Calu3 (cell line): ENCODE data around the gene ALG2. TPM values are rescaled to one million over a fixed set of nuclear protein-coding genes. Genes with fewer than 3 reads are reported as not detected.

Experiments
- BruUV-seq: library from RNA; stranded (reverse); fragments of 400-500 nt; replicated peaks from 2 replicates; lab custom pipeline; 2021; lab: Mats Ljungman, UMichigan
- CTCF ChIA-PET: fragments of 300-600 bp; sonication (Branson Sonifier 250); formaldehyde crosslinking; loops from one replicate; lab custom pipeline; 2022; ENCODE audit warnings: antibody characterized with exemption; lab: Charles Lee
- DNase-seq: peaks from one replicate; pipeline ENCODE4 v3.0.0; 2022
- H3K27ac Mint-ChIP-seq: one replicate; pipeline ENCODE4 v1.8.0; 2022; ENCODE audit warnings: mixed read lengths; ENCODE audit not compliant: unreplicated experiment
- H3K27me3 Mint-ChIP-seq: one replicate; pipeline ENCODE4 v1.8.0; 2022; ENCODE audit warnings: mixed read lengths; ENCODE audit not compliant: unreplicated experiment
- H3K36me3 Mint-ChIP-seq: one replicate; pipeline ENCODE4 v1.8.0; 2022; ENCODE audit warnings: mild to moderate bottlenecking, moderate library complexity, mixed read lengths; ENCODE audit not compliant: insufficient read depth, unreplicated experiment
- H3K4me1 Mint-ChIP-seq: one replicate; pipeline ENCODE4 v1.8.0; 2022; ENCODE audit warnings: mild to moderate bottlenecking, low read depth, mixed read lengths; ENCODE audit not compliant: unreplicated experiment
- H3K4me3 Mint-ChIP-seq: one replicate; pipeline ENCODE4 v1.8.0; 2022; ENCODE audit warnings: mild to moderate bottlenecking, low read depth, moderate library complexity, mixed read lengths; ENCODE audit not compliant: unreplicated experiment
- H3K9me3 Mint-ChIP-seq: one replicate; pipeline ENCODE4 v1.8.0; 2022; ENCODE audit warnings: low read depth, mixed read lengths; ENCODE audit not compliant: unreplicated experiment
- intact Hi-C: fragments of 100-400 bp; cut with micrococcal nuclease; formaldehyde crosslinking; loops from one replicate; pipeline ENCODE4 v1.10.0; 2022; ENCODE audit not compliant: unreplicated experiment
- total RNA-seq: library from RNA; stranded (reverse); gene quantifications from 2 replicates; pipeline ENCODE4 v1.2.3, GENCODE V29; 2022
- TF ChIP-seq, protein P1 (sequence below): fragments of 200-600 bp; IDR thresholded peaks from one replicate; pipeline ENCODE4 v1.8.0; 2022; ENCODE audit warnings: antibody characterized with exemption; ENCODE audit not compliant: unreplicated experiment

ALG2 gene
- total RNA-seq, 1 experiment from 2014 or later = 27.1 TPM

- H3K36me3 Mint-ChIP-seq = no peaks in the 10 kb centered on the region
- peaks cover 14% of the 10 kb centered on the region for H3K27me3 Mint-ChIP-seq
- no TSS peak for BruUV-seq
- TF ChIP-seq, protein P1, sequence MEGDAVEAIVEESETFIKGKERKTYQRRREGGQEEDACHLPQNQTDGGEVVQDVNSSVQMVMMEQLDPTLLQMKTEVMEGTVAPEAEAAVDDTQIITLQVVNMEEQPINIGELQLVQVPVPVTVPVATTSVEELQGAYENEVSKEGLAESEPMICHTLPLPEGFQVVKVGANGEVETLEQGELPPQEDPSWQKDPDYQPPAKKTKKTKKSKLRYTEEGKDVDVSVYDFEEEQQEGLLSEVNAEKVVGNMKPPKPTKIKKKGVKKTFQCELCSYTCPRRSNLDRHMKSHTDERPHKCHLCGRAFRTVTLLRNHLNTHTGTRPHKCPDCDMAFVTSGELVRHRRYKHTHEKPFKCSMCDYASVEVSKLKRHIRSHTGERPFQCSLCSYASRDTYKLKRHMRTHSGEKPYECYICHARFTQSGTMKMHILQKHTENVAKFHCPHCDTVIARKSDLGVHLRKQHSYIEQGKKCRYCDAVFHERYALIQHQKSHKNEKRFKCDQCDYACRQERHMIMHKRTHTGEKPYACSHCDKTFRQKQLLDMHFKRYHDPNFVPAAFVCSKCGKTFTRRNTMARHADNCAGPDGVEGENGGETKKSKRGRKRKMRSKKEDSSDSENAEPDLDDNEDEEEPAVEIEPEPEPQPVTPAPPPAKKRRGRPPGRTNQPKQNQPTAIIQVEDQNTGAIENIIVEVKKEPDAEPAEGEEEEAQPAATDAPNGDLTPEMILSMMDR = no peak
- no peaks in the 10 kb centered on the region for H3K9me3 Mint-ChIP-seq
- intact Hi-C loops = no loop called here
- CTCF ChIA-PET = no interaction called here
- DNase-seq = no peak
- H3K4me3 Mint-ChIP-seq = no peak overlapping the region
- no peaks in the 10 kb centered on the region for H3K4me1 Mint-ChIP-seq
- H3K27ac Mint-ChIP-seq = no peak overlapping the region
Measured at GRCh38 chr9:99253772-99254431, 32.2 kb upstream of the ALG2 start.

DNA sequence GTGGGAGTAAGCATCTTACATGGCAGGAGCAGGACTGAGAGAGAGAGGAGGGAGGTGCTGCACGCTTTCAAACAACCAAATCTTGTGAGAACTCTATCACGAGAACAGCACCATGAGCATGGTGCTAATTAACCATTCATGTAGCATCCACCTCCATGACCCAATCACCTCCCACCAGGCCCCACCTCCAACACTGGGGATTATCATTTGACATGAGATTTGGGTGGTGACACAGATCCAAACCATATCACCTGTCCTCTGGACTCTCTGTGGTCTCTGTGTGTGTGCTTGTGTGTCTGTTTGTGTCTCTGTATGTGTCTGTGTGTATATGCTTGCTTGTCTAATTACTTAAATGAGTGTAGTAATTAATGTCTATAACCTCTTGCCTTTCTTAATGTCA lies 31.4 kb upstream of the ALG2 start:
- CTCF ChIA-PET = no interaction called here
- no TSS peak for BruUV-seq
- DNase-seq = no peak
- Mint-ChIP-seq H3K4me3 (no peak overlapping the region), H3K9me3 (no peaks in the 10 kb centered on the region), H3K4me1 (no peaks in the 10 kb centered on the region), H3K27ac (no peak overlapping the region), H3K27me3 (peaks cover 14% of the 10 kb centered on the region), H3K36me3 (no peaks in the 10 kb centered on the region)
- intact Hi-C loops = no loop called here
- TF ChIP-seq, protein P1 = no peak

GRCh38 chr9:99251157-99251556 lies 29.4 kb upstream of the ALG2 start:
- no peaks in the 10 kb centered on the region for H3K4me1 Mint-ChIP-seq
- intact Hi-C loops = no loop called here
- no peaks in the 10 kb centered on the region for H3K9me3 Mint-ChIP-seq
- no peak overlapping the region for H3K4me3 Mint-ChIP-seq
- H3K27me3 Mint-ChIP-seq = peaks cover 8% of the 10 kb centered on the region
- CTCF ChIA-PET = no interaction called here
- no TSS peak for BruUV-seq
- no peak for DNase-seq
- no peak overlapping the region for H3K27ac Mint-ChIP-seq
- H3K36me3 Mint-ChIP-seq = no peaks in the 10 kb centered on the region
- TF ChIP-seq, protein P1 = no peak

- Mint-ChIP-seq H3K9me3 (no peaks in the 10 kb centered on the region), H3K4me1 (no peaks in the 10 kb centered on the region), H3K36me3 (no peaks in the 10 kb centered on the region), H3K27ac (no peak overlapping the region), H3K27me3 (no peaks in the 10 kb centered on the region), H3K4me3 (no peak overlapping the region)
- intact Hi-C loops = no loop called here
- TF ChIP-seq, protein P1 = no peak
- BruUV-seq = no TSS peak
- CTCF ChIA-PET = no interaction called here
- no peak for DNase-seq
Measured at GRCh38 chr9:99249619-99250018, 27.9 kb upstream of the ALG2 start.
